ENCODE results near the gene RARA.
"Not testable (repeated sequence)": the region's sequence is repeated elsewhere in the genome, so short reads cannot be mapped to it uniquely, and the experiment has no call there.

RARA gene

DNA sequence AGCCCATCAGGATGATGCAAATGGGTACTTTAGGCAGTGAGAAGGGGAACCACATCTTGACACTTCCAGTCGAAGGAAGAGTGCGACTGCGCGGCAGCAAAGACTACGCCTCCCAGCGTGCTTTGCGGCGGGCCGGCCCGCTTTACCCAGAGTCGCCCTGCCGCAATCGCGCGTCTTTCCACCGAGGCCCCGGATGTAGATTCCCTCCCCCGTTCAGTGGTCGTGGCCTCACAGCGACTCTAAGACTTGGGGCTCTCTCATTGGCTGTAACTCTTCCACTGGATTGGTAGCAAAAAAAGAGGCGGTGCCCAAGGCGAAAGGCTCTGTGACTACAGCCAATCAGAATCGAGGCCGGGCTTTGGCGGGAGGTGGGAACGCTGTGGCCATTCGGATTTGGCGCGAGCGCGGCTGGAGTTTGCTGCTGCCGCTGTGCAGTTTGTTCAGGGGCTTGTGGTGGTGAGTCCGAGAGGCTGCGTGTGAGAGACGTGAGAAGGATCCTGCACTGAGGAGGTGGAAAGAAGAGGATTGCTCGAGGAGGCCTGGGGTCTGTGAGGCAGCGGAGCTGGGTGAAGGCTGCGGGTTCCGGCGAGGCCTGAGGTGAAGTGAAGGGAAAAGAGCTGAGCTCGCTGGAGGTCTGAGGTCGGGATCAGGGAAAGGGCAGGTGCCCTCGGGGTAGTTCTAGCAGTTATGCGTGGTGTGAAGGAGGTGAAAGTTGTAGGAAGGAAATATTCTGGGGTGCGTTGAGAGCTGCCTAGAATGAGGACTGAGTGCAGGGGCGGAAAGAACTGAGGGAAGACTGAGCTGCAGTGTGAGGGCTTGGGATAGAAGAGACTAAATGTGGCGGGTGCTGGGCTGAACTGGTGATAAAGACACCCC, 21.2 kb upstream of the RARA start, which contains the start of gene CDC6:
TSS of gene CDC6 (plus strand) at position 386 of the 876 bp plus-strand sequence. CDS start 1,542 bp downstream, outside the sequence.
- DNase-seq (ENCODE audit: insufficient read length, low spot score) = peak; percentile 87
- TF ChIP-seq POLR2A (IDR thresholded peaks at IDR 0.05; ENCODE audit: low read depth, low read length) = peak; percentile 89
- peak; percentile 55 for FAIRE-seq

DNA sequence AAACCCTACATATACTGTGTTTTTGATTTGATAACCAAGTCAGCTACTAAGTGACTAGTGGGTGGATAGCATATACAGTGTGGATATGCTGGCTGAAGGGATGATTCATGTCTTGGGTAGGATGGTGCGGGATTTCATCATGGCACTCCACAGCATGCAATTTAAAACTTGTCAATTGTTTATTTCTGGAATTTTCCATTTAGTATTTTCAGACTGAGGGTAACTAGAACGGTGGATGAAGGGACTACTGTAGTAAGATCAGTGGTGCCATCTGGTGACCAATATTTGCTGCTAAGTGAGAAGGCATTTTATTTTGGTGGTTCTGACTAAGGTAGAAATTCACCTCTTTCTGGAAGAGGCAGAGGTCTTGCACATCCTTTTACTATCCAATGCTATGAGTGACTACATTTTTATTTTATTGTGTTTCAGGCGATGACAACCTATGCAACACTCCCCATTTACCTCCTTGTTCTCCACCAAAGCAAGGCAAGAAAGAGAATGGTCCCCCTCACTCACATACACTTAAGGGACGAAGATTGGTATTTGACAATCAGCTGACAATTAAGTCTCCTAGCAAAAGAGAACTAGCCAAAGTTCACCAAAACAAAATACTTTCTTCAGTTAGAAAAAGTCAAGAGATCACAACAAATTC, 18.2 kb upstream of the RARA start:
- TF ChIP-seq POLR2A (IDR thresholded peaks at IDR 0.05; ENCODE audit: low read depth, low read length) = no peak
- DNase-seq (ENCODE audit: insufficient read length, low spot score) (no peak), FAIRE-seq (no peak)

DNA sequence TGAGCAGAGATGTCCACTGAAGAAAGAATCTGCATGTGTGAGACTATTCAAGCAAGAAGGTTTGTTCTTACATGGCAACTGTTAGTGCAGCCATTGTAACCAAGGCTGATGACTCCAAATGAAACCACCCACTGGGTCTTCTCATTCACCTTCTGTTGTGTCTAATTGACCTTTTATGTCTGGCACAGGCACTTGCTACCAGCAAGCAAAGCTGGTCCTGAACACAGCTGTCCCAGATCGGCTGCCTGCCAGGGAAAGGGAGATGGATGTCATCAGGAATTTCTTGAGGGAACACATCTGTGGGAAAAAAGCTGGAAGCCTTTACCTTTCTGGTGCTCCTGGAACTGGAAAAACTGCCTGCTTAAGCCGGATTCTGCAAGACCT, 17.7 kb upstream of the RARA start:
- FAIRE-seq = no peak
- no peak for DNase-seq (ENCODE audit: insufficient read length, low spot score)
- no peak for TF ChIP-seq POLR2A (IDR thresholded peaks at IDR 0.05; ENCODE audit: low read depth, low read length)

DNA sequence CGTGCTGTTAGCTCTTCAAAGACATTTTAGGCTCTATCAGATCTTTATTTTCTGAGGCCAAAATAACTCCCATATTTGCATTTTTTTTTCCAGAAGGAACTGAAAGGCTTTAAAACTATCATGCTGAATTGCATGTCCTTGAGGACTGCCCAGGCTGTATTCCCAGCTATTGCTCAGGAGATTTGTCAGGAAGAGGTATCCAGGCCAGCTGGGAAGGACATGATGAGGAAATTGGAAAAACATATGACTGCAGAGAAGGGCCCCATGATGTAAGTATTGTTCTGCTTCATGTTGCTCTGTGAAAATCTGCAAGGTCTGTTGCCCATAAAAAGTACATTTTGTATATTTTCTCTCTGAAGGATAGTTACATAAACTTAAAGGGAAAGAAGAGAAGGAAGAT, 15.6 kb upstream of the RARA start:
- FAIRE-seq = no peak
- TF ChIP-seq POLR2A (IDR thresholded peaks at IDR 0.05; ENCODE audit: low read depth, low read length) = no peak

DNA sequence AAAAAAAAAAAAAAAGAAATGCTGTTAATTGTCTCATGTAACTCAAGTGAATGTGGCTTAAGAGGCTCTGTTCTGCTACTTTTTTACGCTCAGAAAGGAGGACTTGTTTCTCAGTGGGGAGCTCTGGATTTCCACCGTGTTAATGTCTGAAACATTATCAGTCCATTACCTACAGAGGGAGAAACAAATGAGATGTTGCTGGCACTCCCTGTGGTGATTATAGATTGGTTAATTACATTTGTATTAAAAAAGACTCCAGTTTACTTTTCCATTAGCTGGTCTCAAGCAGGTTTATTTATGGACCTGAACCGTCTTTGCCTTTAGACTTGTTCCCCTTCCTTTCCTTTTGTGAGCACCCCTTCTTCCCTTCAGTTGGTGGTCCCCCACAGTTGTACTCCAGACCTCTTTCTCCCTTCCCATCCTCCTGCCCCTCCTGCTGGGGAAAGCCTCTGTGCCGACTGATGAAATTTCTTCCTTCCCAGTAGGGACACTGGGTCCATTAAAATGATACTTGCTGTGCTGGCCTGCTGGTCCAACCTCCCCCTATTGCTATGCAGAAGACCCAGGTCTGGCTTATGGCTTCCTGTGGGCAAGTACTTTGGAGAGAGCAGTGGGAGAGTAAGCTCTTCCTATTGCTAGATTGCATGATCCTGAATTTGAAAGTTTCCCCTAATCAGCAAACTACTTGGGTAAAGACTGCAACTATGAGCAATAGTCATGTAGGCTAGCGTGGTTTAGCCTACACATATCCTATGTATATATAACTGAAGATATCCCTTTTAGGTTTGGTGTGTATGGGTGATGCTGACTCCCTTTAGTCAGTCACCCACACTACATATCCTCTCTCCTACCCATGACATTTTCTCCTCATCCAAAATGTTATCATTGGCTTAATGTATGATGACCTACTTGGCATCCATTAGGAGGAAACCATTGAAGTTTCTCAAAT, 13.2 kb upstream of the RARA start:
- no peak for DNase-seq (ENCODE audit: insufficient read length, low spot score)
- no peak for TF ChIP-seq POLR2A (IDR thresholded peaks at IDR 0.05; ENCODE audit: low read depth, low read length)
- no peak for FAIRE-seq

More for the DNA sequence above, 15.6 kb upstream of the RARA start:
- no peak for DNase-seq (ENCODE audit: insufficient read length, low spot score)

DNA sequence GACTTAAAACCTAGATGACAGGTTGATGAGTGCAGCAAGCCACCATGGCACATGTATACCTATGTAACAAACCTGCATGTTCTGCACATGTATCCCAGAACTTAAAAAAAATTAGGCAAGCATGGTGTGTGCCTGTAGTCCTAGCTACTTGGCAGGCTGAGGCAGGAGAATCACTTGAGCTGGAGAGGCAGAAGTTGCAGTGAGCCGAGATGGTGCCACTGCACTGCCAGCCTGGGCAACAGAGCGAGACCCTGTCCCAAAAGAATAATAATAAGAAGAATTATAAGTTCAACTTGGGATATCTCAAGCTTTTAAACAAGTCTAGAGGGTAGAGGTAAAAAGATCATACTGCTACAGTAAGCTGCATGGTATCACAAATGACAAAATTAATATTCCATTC, 11.5 kb upstream of the RARA start:
- TF ChIP-seq POLR2A (IDR thresholded peaks at IDR 0.05; ENCODE audit: low read depth, low read length) = no peak
- no peak for FAIRE-seq

DNA sequence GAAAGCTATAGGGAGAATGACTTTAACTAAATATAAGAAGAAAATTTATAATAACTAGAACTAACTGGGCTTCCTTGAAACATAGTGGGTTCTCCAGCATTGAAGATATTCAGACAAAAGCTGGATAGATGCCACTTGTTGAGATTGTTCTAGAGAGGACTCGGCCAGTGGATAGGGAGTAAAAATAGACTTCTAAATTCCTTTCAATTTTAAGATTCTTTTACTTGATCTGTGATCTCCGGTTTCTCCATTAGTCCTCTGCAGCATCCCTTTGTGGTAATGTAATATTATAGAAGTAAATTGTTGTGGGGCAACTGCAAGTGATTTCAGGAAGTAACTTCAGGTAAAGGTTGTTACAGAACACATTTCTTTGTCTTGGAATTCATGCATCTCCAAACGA, 10.3 kb upstream of the RARA start:
- no peak for FAIRE-seq
- TF ChIP-seq POLR2A (IDR thresholded peaks at IDR 0.05; ENCODE audit: low read depth, low read length) = no peak
- DNase-seq (ENCODE audit: insufficient read length, low spot score) = no peak

More for the DNA sequence above, 11.5 kb upstream of the RARA start:
- no peak for DNase-seq (ENCODE audit: insufficient read length, low spot score)

DNA sequence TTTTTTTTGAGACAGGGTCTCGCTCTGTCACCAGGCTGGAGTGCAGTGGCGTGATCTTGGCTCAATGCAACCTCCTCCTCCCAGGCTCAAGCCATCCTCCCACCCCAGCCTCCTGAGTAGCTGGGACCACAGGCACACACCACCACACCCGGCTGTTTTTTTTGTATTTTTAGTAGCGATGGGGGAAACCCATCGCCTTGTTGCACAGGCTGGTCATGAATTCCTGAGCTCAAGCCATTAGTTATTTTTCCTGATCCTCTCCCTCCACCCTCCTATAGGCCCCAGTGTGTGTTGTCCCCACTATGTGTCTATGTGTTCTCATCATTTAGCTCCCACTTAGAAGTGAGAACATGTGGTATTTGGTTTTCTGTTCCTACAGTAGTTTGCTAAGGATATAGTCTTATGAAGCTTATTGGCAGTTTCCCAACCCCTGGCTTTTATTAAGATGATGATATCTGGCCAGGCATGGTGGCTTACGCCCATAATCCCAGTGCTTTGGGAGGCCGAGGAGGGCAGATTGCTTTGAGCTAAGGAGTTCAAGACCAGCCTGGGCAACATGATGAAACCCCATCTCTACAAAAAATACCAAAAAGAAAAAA, 9.7 kb upstream of the RARA start:
- not testable (repeated sequence) for FAIRE-seq; DNase-seq (ENCODE audit: insufficient read length, low spot score)

DNA sequence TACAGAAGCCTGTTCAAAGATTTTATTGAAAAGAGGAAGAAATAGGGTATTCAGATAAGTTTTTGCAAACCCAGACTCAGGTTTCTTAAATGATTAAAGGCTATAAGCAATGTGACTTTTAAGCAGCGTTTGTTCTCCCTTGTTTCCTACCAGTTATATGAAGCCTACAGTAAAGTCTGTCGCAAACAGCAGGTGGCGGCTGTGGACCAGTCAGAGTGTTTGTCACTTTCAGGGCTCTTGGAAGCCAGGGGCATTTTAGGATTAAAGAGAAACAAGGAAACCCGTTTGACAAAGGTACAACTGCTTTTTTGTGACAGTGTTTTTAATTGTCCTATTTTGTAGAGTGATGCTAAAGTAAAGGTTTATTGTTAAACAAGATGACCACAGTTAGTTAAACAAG, 7.7 kb upstream of the RARA start:
- no peak for TF ChIP-seq POLR2A (IDR thresholded peaks at IDR 0.05; ENCODE audit: low read depth, low read length)
- DNase-seq (ENCODE audit: insufficient read length, low spot score) = no peak
- FAIRE-seq = no peak

DNA sequence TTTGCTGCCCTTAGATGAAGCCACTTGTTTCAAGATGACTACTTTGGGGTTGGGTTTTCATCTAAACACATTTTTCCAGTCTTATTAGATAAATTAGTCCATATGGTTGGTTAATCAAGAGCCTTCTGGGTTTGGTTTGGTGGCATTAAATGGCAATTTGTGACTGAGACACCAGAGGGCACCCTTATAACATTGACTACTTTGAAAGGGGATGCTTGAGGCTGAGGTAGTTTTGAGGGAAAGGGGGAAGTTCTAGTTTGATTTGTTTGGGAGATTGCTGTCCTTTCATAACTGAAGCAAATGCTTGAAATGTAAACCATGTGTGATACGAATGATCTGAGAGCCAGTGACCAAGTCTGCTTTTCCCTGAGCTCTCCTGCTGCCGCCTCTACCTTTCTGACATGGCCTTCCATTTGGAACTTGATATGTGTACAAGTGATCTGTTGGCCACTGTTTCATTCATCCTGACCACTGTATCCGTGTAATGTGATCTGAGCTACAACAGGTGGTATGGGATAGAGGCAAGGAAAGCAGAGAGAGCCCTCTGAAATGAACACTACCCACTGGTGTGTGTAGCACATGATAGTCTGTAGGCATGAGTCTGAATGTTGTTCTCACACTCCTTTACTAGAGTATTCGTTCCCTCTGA, 5.8 kb upstream of the RARA start:
- FAIRE-seq = no peak
- TF ChIP-seq POLR2A (IDR thresholded peaks at IDR 0.05; ENCODE audit: low read depth, low read length) = no peak
- DNase-seq (ENCODE audit: insufficient read length, low spot score) = no peak

DNA sequence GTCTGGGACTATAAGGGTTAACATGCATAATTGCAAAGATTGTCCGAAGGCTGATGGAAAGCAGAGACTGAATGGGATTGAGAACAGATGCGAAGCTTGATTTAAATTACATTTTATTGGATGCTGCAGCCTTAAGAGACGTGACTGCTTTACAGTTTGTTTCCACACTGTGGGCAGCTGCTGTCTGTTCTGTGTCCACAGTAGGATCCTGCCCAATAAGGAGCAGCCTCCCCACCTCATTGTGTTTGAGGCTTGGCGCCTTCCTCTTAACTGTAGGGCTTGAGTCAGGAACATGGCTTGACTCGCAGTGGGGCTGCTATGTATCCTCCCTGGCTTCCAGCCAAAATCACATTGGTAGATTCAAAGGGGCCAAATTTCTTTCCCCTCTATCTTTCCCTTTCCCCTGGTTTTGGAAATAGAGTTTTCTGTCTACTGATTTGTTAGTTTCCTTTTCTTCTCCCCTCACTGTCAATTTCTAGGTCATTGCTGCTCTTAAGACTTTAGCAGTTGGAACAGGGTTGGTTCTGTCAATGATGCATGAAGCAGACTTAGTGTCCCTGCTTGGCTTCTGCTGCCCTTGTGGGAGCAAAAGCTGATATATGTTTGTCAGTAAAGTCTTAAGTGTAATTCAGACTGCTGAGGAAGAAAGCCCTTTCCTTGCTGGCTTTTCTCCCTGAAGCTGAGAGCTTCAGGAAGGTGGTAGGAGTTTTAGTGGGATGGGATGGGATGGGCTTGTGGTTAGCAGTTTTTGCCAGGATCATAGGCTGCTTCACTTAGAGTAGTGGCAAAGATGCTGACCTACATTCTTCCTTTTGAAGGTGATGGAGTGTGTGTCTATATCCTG, 5.0 kb upstream of the RARA start:
- FAIRE-seq (no peak), DNase-seq (ENCODE audit: insufficient read length, low spot score) (no peak)
- TF ChIP-seq POLR2A (IDR thresholded peaks at IDR 0.05; ENCODE audit: low read depth, low read length) = no peak

DNA sequence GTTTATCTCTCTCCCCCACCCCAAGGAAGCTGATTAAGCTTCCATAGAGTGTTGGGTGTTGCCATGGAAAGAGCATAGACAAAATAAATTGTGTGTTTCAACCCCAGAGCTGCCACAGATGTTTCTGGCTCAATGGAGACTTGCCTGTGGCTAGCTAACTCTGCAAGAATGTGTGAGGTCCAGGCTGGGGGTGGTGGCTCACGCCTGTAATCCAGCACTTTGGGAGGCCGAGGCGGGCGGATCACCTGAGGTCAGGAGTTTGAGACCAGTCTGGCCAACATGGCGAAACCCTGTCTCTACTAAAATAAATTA, 4.5 kb upstream of the RARA start:
- DNase-seq (ENCODE audit: insufficient read length, low spot score); FAIRE-seq: not testable (repeated sequence)

DNA sequence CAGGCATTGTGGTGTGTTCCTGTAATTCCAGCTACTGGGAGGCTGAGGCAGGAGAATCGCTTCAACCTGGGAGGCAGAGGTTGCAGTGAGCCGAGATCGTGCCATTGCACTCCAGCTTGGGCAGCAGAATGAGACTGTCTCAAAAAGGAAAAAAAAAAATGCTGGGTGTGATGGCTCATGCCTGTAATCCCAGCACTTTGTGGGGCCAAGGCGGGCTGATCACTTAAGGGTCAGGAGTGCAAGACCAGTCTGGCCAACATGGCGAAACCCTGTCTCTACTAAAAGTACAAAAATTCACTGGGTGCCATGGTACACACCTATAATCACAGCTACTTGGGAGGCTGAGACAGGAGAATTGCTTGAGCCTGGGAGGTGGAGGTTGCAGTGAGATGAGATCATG, 4.1 kb upstream of the RARA start:
- not testable (repeated sequence) for FAIRE-seq; DNase-seq (ENCODE audit: insufficient read length, low spot score)
